RWPE2 (cell line): ENCODE measurements around the gene RPS15.

ENCODE experiments used
- ATAC-seq: fragments of 200-7000 bp; cut with Tn5 transposase; 3 replicates; pipeline ENCODE4 v1.9.1; 2021; ENCODE audit warnings: low read depth
- DNase-seq: peaks from one replicate; pipeline ENCODE4 v3.0.0-alpha.2; 2020; ENCODE audit warnings: low spot score
- H3K27ac ChIP-seq: fragments of 450-650 bp; 2 replicates; pipeline ENCODE4 v1.5.1; 2017; ENCODE audit warnings: mild to moderate bottlenecking; ENCODE audit not compliant: poor library complexity, severe bottlenecking
- H3K27me3 ChIP-seq: fragments of 250-450 bp; sonication (Bioruptor Pico); 2 replicates; pipeline ENCODE4 v1.5.1; 2021; ENCODE audit warnings: mild to moderate bottlenecking, moderate library complexity; ENCODE audit not compliant: insufficient read depth, poor library complexity, severe bottlenecking
- H3K36me3 ChIP-seq: fragments of 250-450 bp; sonication (Bioruptor Pico); 2 replicates; pipeline ENCODE4 v1.5.1; 2020; ENCODE audit warnings: low read depth, mild to moderate bottlenecking, moderate library complexity
- H3K4me1 ChIP-seq: fragments of 250-450 bp; sonication (Bioruptor Pico); 2 replicates; pipeline ENCODE4 v1.5.1; 2021; ENCODE audit warnings: mild to moderate bottlenecking, moderate library complexity; ENCODE audit not compliant: insufficient read depth, poor library complexity, severe bottlenecking
- H3K4me3 ChIP-seq: fragments of 250-450 bp; sonication (Bioruptor Pico); 2 replicates; pipeline ENCODE4 v1.5.1; 2021; ENCODE audit warnings: mild to moderate bottlenecking, moderate library complexity; ENCODE audit not compliant: severe bottlenecking
- H3K9me3 ChIP-seq: fragments of 250-450 bp; sonication (Bioruptor Pico); 2 replicates; pipeline ENCODE4 v1.5.1; 2021; ENCODE audit warnings: mild to moderate bottlenecking, moderate library complexity; ENCODE audit not compliant: severe bottlenecking
- CTCF ChIP-seq: fragments of 450-650 bp; IDR thresholded peaks from one replicate; pipeline ENCODE4 v1.5.1; 2017; ENCODE audit warnings: mild to moderate bottlenecking, moderate library complexity; ENCODE audit not compliant: poor library complexity, severe bottlenecking

RPS15 gene

GRCh38 chr19:1450735-1451731 lies 12.8 kb downstream of the RPS15 start:
- peaks cover 75% of the 10 kb centered on the region for H3K27me3 ChIP-seq

GRCh38 chr19:1451916-1452801 lies 14.0 kb downstream of the RPS15 start:
- Histone ChIP-seq H3K9me3 (no peaks in the 10 kb centered on the region), H3K27ac (no peak overlapping the region), H3K27me3 (peaks cover 77% of the 10 kb centered on the region), H3K4me3 (no peak overlapping the region), H3K4me1 (no peaks in the 10 kb centered on the region), H3K36me3 (no peaks in the 10 kb centered on the region)
- no peak for DNase-seq
- no peak for ATAC-seq
- TF ChIP-seq CTCF: no peak

More at GRCh38 chr19:1450735-1451731, 12.8 kb downstream of the RPS15 start:
- Histone ChIP-seq H3K4me3 (no peak overlapping the region), H3K4me1 (no peaks in the 10 kb centered on the region), H3K27ac (no peak overlapping the region), H3K36me3 (no peaks in the 10 kb centered on the region), H3K9me3 (no peaks in the 10 kb centered on the region)
- ATAC-seq: no peak
- DNase-seq: no peak
- TF ChIP-seq CTCF: no peak

- ATAC-seq (no peak), DNase-seq (no peak)
- Histone ChIP-seq H3K36me3 (no peaks in the 10 kb centered on the region), H3K27ac (no peak overlapping the region), H3K4me3 (no peak overlapping the region), H3K9me3 (no peaks in the 10 kb centered on the region), H3K27me3 (peaks cover 73% of the 10 kb centered on the region), H3K4me1 (no peaks in the 10 kb centered on the region)
- no peak for TF ChIP-seq CTCF
These were observed 14.8 kb downstream of the RPS15 start for GRCh38 chr19:1452802-1453524.

- Histone ChIP-seq H3K27ac (no peak overlapping the region), H3K4me1 (no peaks in the 10 kb centered on the region), H3K4me3 (no peak overlapping the region), H3K27me3 (peaks cover 71% of the 10 kb centered on the region), H3K36me3 (no peaks in the 10 kb centered on the region), H3K9me3 (no peaks in the 10 kb centered on the region)
- ATAC-seq (no peak), DNase-seq (no peak)
- TF ChIP-seq CTCF: no peak
These were observed 15.5 kb downstream of the RPS15 start for GRCh38 chr19:1453525-1454364.
